Skin of body (tissue), 2 donors: ENCODE data around the gene ASB11. TPM values are rescaled to one million over a fixed set of nuclear protein-coding genes. Genes with fewer than 3 reads are reported as not detected.

Source experiments
- DNase-seq: peaks from one replicate; lab custom pipeline; 2025; lab: John Stamatoyannopoulos, UW
- total RNA-seq: library from RNA; depleted of rRNA; stranded (reverse); fragments of >200 nt; gene quantifications from one replicate; pipeline ENCODE4 v1.2.3, GENCODE V29; 2014

ASB11 gene
- total RNA-seq, 1 donor from 2014 or later = 4.8 TPM

DNA sequence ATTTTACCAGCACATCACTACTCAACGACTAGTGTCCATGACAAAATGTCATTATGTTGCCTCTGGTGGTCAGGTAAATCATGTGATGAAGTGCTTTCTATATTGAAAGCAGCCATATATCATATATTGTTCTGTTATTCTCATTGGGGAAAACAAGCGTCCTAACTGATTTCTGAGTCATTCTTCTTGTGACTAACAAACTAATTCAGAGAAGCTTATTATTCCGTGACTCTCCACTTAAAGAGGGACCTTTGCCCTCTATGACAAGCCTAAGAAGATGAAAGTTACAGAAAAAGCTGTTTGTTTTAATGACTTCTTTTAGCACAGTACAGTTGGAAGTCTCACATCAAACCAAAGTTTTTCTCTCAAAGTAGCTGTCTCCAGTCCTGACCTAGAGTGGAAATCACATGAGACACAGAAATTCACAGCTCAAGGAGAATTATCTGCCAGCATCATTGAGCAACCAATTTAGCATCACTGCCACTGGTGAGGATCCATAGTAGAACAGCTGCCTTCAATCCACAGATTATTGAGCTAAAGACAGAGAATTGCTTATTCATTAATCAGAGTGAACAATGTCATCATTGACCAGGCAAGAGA is 81.9 kb downstream of the ASB11 start:
- no peak for DNase-seq

Other genes with a start within 250 kb of the ASB11 start
- 1.7 TPM for gene ASB9, start 45.6 kb downstream of the ASB11 start, total RNA-seq
- gene PIGA, start 19.9 kb upstream of the ASB11 start, total RNA-seq = 22.2 TPM
- 2.6 TPM for gene VEGFD, start 68.8 kb upstream of the ASB11 start, total RNA-seq
- gene PIR, start 177.7 kb upstream of the ASB11 start, total RNA-seq = 4.6 TPM
- 2.6 TPM for gene BMX, start 185.2 kb upstream of the ASB11 start, total RNA-seq